Omental fat pad (tissue), 4 donors: ENCODE measurements around the gene BLOC1S6. TPM values are rescaled to one million over a fixed set of nuclear protein-coding genes. Genes with fewer than 3 reads are reported as not detected.

ENCODE experiments used
- ATAC-seq: fragments of 150-250 bp; one replicate; pipeline ENCODE4 v1.9.1; 2016; ENCODE audit warnings: mild to moderate bottlenecking, moderate library complexity; ENCODE audit not compliant: low FRiP score
- DNase-seq: peaks from one replicate; pipeline ENCODE4 v3.0.0-alpha.2; 2019; ENCODE audit warnings: low spot score
- total RNA-seq, 4 donors: library from RNA; depleted of rRNA; stranded (reverse); fragments of >200 nt; gene quantifications; one replicate each; pipeline ENCODE4 v1.1.0, GENCODE V29; 2016
- TF ChIP-seq, protein P1 (sequence below), 3 donors: fragments of 450-650 bp; IDR thresholded peaks; one replicate each; pipeline ENCODE4 v1.5.1; 2016 to 2017; ENCODE audit warnings: antibody characterized with exemption in 3 of 3, mild to moderate bottlenecking in 3 of 3, moderate library complexity in 2 of 3

BLOC1S6 gene
- total RNA-seq, 4 donors from 2014 or later: 68.1 to 95.9 (median 82.5) TPM

DNA sequence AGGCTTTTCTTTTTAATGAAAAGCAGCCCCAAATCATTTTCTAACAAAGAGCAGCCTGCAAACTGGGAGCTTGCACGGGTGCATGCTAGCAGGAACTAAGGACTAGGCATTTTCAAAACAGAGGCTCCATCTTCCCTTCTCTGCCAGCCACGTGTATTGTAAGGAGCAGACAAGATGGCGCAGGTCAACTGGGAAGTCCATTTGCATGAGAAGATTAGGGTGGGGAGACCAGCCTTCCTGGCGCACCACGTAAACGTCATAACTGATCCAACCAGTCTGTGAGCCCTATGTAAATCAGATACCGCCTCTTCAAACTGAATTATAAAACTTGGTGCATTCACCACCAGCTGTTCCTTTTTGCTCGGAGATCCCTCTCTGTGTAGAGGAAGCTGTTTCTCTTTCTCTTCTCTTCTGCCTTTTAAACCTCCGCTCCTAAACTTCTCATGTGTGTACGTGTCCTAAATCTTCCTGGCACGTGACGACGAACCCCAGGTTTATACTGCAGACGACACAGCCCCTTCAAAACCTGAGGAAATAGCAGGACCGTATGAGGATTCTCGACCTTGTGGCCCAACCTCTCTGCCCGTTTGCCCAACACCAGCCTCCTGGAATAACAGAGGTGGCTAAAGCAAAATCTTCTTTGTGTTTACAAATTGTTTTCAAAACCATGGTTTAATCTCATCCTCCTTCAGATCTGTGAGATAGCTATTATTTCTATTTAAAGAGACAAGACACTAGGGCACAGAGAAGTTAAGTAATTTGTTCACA is 38.2 kb upstream of the BLOC1S6 start:
- TF ChIP-seq, protein P1, sequence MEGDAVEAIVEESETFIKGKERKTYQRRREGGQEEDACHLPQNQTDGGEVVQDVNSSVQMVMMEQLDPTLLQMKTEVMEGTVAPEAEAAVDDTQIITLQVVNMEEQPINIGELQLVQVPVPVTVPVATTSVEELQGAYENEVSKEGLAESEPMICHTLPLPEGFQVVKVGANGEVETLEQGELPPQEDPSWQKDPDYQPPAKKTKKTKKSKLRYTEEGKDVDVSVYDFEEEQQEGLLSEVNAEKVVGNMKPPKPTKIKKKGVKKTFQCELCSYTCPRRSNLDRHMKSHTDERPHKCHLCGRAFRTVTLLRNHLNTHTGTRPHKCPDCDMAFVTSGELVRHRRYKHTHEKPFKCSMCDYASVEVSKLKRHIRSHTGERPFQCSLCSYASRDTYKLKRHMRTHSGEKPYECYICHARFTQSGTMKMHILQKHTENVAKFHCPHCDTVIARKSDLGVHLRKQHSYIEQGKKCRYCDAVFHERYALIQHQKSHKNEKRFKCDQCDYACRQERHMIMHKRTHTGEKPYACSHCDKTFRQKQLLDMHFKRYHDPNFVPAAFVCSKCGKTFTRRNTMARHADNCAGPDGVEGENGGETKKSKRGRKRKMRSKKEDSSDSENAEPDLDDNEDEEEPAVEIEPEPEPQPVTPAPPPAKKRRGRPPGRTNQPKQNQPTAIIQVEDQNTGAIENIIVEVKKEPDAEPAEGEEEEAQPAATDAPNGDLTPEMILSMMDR (IDR thresholded peaks at IDR 0.05): no peak
- DNase-seq (no peak), ATAC-seq (no peak)

DNA sequence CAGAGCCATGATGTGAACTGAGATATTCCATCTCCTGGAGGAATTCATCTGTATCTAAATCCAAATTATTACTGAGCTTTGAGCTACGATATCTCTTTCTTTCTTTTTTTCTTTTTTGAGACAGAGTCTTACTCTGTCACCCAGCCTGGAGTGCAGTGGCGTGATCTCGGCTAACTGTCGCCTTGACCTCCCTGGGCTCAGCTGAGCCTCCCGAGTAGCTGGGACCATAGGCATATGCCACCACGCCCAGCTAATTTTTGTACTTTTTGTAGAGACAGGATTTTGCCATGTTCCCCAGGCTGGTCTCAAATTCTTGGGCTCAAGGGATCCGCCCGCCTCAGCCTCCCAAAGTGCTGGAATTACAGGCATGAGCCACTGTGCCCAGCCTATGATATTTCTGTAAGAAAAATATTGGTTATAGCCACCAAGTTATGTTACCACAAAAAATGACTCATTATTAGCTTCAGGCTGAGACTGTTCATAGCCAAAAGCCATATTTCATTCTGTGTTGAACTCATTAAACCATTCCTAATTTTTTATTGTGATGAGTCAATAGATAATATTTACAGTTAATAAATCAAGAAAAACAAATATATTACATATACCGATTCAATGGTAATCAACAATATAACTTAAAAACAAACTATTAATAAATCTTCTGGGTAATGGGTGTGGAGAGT is 37.5 kb upstream of the BLOC1S6 start:
- ATAC-seq (no peak), DNase-seq (no peak)
- TF ChIP-seq, protein P1 (IDR thresholded peaks at IDR 0.05): no peak

DNA sequence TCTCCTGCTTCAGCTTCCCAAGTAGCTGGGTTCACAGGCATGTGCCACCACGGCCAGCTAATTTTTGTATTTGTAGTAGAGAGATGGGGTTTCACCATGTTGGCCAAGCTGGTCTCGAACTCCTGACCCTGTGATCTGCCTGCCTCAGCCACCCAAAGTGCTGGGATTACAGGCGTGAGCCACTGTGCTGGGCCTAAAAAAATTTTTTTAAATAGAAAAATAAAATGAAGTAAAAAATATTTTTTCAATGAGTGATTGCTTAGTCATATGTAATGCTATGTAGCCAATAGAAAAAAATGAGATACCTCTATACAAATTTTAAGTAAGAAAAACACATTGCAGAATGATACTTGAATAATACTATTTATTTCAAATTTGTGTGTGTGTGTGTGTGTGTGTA is 36.7 kb upstream of the BLOC1S6 start:
- ATAC-seq (no peak), DNase-seq (no peak)
- TF ChIP-seq, protein P1 (IDR thresholded peaks at IDR 0.05): no peak

DNA sequence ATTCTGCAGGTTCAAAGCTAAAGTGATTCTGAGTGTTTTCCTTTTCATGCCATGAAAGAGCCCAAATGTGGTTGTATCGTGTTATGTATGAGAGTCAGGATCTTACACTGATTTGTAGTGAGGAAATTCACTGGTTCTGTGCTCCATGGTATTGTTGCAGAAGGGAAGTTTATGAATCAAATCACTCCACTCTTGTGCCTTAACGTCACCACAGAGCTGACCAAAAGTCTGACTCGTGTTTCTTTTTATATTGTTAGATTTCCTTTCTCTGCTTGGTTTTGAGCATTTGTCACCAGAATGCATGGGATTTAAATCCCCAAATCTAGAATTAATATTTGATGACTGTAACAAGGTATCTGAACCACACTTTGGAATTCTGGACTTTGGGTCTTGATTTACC is 35.5 kb upstream of the BLOC1S6 start:
- DNase-seq (no peak), ATAC-seq (no peak)
- TF ChIP-seq, protein P1 (IDR thresholded peaks at IDR 0.05): no peak

DNA sequence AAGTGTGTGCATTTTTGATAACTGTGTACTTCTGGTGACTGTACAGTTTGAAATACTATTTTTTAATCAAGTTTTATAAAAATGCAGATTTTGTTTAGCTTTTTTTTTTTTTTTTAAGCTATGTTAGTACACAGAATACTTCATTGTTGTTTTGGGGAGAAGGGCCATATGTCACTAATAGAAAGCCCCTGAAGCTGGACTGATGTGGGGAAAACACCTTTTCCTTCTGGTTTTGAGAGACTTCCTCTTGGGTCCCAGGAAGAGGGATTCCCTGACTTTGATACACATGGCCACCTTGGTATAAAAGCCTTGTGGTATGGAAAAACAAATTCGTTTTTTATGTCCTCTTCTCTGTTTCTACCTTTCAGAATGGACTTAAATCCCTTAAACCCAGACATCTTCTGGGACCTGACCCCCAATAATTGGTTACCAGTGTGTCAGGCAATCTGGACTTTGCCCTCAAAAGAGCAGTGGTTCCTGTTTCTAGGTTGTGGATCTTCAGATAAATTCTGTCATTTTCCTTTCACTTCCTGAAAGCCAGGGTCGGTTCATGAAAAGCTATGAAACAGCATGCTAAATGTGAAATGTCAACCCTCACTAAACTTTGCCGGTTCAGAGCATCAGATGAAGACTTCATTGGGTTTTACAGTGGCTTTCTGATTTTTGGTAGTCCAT is 31.1 kb upstream of the BLOC1S6 start:
- ATAC-seq: no peak
- TF ChIP-seq, protein P1 (IDR thresholded peaks at IDR 0.05): no peak
- no peak for DNase-seq

DNA sequence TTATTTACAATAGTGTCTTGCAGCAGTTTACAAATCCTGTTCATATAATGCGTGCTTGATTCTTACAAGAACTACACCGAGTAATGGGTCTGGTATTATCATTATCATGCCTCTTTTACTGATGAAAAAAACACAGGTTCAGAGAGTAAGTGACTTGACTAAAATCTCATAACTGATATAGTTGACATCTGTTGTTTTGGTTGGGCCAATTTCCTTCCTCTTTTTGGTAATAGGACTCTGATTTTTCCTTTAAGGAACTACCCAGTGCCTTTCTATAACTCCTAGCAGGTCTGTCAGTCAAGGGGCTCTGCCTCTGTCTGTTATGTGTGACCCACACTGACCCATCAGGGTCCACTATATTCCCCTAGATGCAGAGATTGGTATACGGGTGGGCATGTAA is 14.6 kb upstream of the BLOC1S6 start:
- ATAC-seq (no peak), DNase-seq (no peak)
- TF ChIP-seq, protein P1 (IDR thresholded peaks at IDR 0.05): no peak
